H1 (cell line): ENCODE results near the gene RIMS3. TPM values are rescaled to one million over a fixed set of nuclear protein-coding genes. Genes with fewer than 3 reads are reported as not detected.

Experiments used
- CTCF ChIA-PET: fragments of 300-600 bp; sonication (Branson Sonifier 250); formaldehyde crosslinking; loops from one replicate; lab custom pipeline; 2021; ENCODE audit not compliant: partially characterized antibody; lab: Charles Lee
- POLR2A ChIA-PET: fragments of 300-600 bp; sonication (Branson Sonifier 250); formaldehyde crosslinking; loops from one replicate; lab custom pipeline; 2021; ENCODE audit warnings: inconsistent platforms; ENCODE audit not compliant: partially characterized antibody; lab: Charles Lee
- DNase-seq, 2 experiments: peaks; one replicate each; pipeline versions ENCODE4 v3.0.0 to v3.0.0-alpha.2; 2010 to 2022; ENCODE audit warnings: low spot score in 2 of 2, low read depth in 1 of 2, mixed read lengths in 1 of 2
- FAIRE-seq: peaks from 2 replicates; lab custom pipeline; 2011; peaks lifted over from hg19 to GRCh38; lab: Jason Lieb, UNC
- H2AFZ ChIP-seq: 2 replicates; pipeline ENCODE4 v1.8.1; 2012; ENCODE audit warnings: low read length, inconsistent platforms
- H2AK5ac ChIP-seq: 2 replicates; pipeline ENCODE4 v1.6.1; 2013; ENCODE audit warnings: low read depth, low read length
- H2BK120ac ChIP-seq: replicated peaks from 2 replicates; pipeline ENCODE3; 2013; ENCODE audit warnings: low read depth, low read length, inconsistent platforms
- H2BK12ac ChIP-seq: 2 replicates; pipeline ENCODE4 v1.6.1; 2013; ENCODE audit warnings: low read depth, low read length
- H2BK15ac ChIP-seq: 2 replicates; pipeline ENCODE4 v1.6.1; 2013; ENCODE audit warnings: low read length
- H2BK20ac ChIP-seq: 2 replicates; pipeline ENCODE4 v1.6.1; 2013; ENCODE audit warnings: low read length
- H2BK5ac ChIP-seq: 2 replicates; pipeline ENCODE4 v1.6.1; 2013; ENCODE audit warnings: low read depth, low read length
- H3K14ac ChIP-seq: 2 replicates; pipeline ENCODE4 v1.6.1; 2013; ENCODE audit warnings: inconsistent platforms; ENCODE audit not compliant: insufficient read length
- H3K18ac ChIP-seq: 2 replicates; pipeline ENCODE4 v1.6.1; 2013; ENCODE audit warnings: low read length; ENCODE audit errors: extremely low read depth
- H3K23ac ChIP-seq: 2 replicates; pipeline ENCODE4 v1.6.1; 2013; ENCODE audit warnings: inconsistent platforms; ENCODE audit not compliant: insufficient read length
- H3K23me2 ChIP-seq: 2 replicates; pipeline ENCODE4 v1.6.1; 2013; ENCODE audit warnings: low read depth, low read length
- H3K27ac ChIP-seq: 2 replicates; pipeline ENCODE4 v1.6.1; 2011; ENCODE audit warnings: low read depth, low read length, inconsistent platforms
- H3K27me3 ChIP-seq, 4 experiments: replicated peaks in 1 of 4; 1 replicate in 1 of 4; 2 replicates in 3 of 4; pipeline versions ENCODE4 v1.6.1 to v1.8.1; 2011 to 2013; ENCODE audit warnings: low read length in 3 of 4, mild to moderate bottlenecking in 3 of 4, inconsistent platforms in 2 of 4, mixed read lengths in 2 of 4, moderate library complexity in 1 of 4; ENCODE audit not compliant: control insufficient read depth in 3 of 4, insufficient read depth in 3 of 4; ENCODE audit errors: extremely low read depth in 1 of 4
- H3K36me3 ChIP-seq, 4 experiments: 2 replicates each; pipeline versions ENCODE4 v1.6.1 to v1.8.1; 2011 to 2013; ENCODE audit warnings: mild to moderate bottlenecking in 4 of 4, low read length in 3 of 4, moderate library complexity in 2 of 4, control low read depth in 1 of 4, inconsistent platforms in 1 of 4; ENCODE audit not compliant: insufficient read depth in 4 of 4, control insufficient read depth in 2 of 4
- H3K4ac ChIP-seq: replicated peaks from 2 replicates; pipeline ENCODE3; 2013; ENCODE audit warnings: low read length, low read depth, mixed read lengths, inconsistent platforms; ENCODE audit not compliant: insufficient read length
- H3K4me1 ChIP-seq, 4 experiments: replicated peaks in 1 of 4; 1 replicate in 1 of 4; 2 replicates in 3 of 4; pipeline versions ENCODE4 v1.6.1 to v1.8.1; 2011 to 2013; ENCODE audit warnings: low read length in 3 of 4, inconsistent platforms in 2 of 4, mixed read lengths in 1 of 4; ENCODE audit not compliant: insufficient read depth in 4 of 4, control insufficient read depth in 3 of 4
- H3K4me2 ChIP-seq, 2 experiments: 2 replicates each; pipeline versions ENCODE4 v1.6.1 to v1.8.1; 2011 to 2013; ENCODE audit warnings: low read depth in 2 of 2, low read length in 2 of 2, control low read depth in 1 of 2, inconsistent platforms in 1 of 2, mild to moderate bottlenecking in 1 of 2; ENCODE audit not compliant: insufficient read depth in 1 of 2
- H3K4me3 ChIP-seq, 4 experiments: fragments of 200-600, 300-600 bp in 1 of 4; sonication (generic), shearing (Covaris generic), sonication (Bioruptor Twin) in 1 of 4; 2 replicates each; pipeline versions ENCODE4 v1.5.1 to v1.8.1; 2011 to 2016; ENCODE audit warnings: low read length in 4 of 4, low read depth in 3 of 4, control low read depth in 2 of 4, inconsistent platforms in 2 of 4, mild to moderate bottlenecking in 2 of 4, mixed read lengths in 1 of 4, moderate library complexity in 1 of 4; ENCODE audit not compliant: insufficient read depth in 2 of 4; ENCODE audit errors: extremely low read depth in 1 of 4
- H3K56ac ChIP-seq: replicated peaks from 2 replicates; pipeline ENCODE3; 2013; ENCODE audit warnings: low read depth, mild to moderate bottlenecking, mixed read lengths, low read length, inconsistent platforms; ENCODE audit not compliant: insufficient read length
- H3K79me1 ChIP-seq: 2 replicates; pipeline ENCODE4 v1.6.1; 2013; ENCODE audit warnings: low read depth, low read length, control low read depth
- H3K79me2 ChIP-seq, 2 experiments: 2 replicates each; pipeline versions ENCODE4 v1.6.1 to v1.8.1; 2012 to 2013; ENCODE audit warnings: low read length in 2 of 2, mild to moderate bottlenecking in 2 of 2, inconsistent platforms in 1 of 2; ENCODE audit not compliant: insufficient read depth in 2 of 2, control insufficient read depth in 1 of 2
- H3K9ac ChIP-seq, 4 experiments: replicated peaks in 1 of 4; 1 replicate in 1 of 4; 2 replicates in 3 of 4; pipeline versions ENCODE4 v1.6.1 to v1.8.1; 2011 to 2013; ENCODE audit warnings: low read depth in 3 of 4, low read length in 3 of 4, control low read depth in 2 of 4, mild to moderate bottlenecking in 2 of 4, moderate library complexity in 2 of 4, inconsistent platforms in 1 of 4; ENCODE audit errors: extremely low read depth in 1 of 4
- H3K9me3 ChIP-seq, 2 experiments: 2 replicates each; pipeline versions ENCODE4 v1.6.1 to v1.8.1; 2012 to 2013; ENCODE audit warnings: mild to moderate bottlenecking in 2 of 2, moderate library complexity in 2 of 2, control low read depth in 1 of 2, inconsistent platforms in 1 of 2, low read depth in 1 of 2, low read length in 1 of 2, mixed read lengths in 1 of 2; ENCODE audit not compliant: insufficient read depth in 2 of 2
- H4K20me1 ChIP-seq, 2 experiments: replicated peaks in 1 of 2; 2 replicates each; pipeline versions ENCODE3 to v1.8.1; 2011 to 2013; ENCODE audit warnings: inconsistent platforms in 2 of 2, low read length in 2 of 2, mild to moderate bottlenecking in 1 of 2; ENCODE audit not compliant: insufficient read depth in 2 of 2, control insufficient read depth in 1 of 2
- H4K5ac ChIP-seq: 2 replicates; pipeline ENCODE4 v1.6.1; 2013; ENCODE audit warnings: low read length, low read depth, mixed read lengths, inconsistent platforms; ENCODE audit not compliant: insufficient read length
- H4K8ac ChIP-seq: 2 replicates; pipeline ENCODE4 v1.8.0; 2013; ENCODE audit warnings: mild to moderate bottlenecking, moderate library complexity, low read length, inconsistent platforms; ENCODE audit not compliant: insufficient read depth; ENCODE audit errors: extremely low read depth
- H4K91ac ChIP-seq: replicated peaks from 2 replicates; pipeline ENCODE3; 2013; ENCODE audit warnings: low read length, mixed read lengths, inconsistent platforms; ENCODE audit not compliant: insufficient read length
- E2F6 ChIP-seq: IDR thresholded peaks from 2 replicates; pipeline ENCODE4 v1.6.1; 2012; ENCODE audit warnings: inconsistent platforms
- EGR1 ChIP-seq: IDR thresholded peaks from 2 replicates; pipeline ENCODE4 v1.6.1; 2011; ENCODE audit warnings: low read depth, low read length, borderline replicate concordance
- HDAC6 ChIP-seq: IDR thresholded peaks from one replicate; pipeline ENCODE4 v1.7.1; 2012; ENCODE audit warnings: low read depth, mild to moderate bottlenecking, inconsistent platforms, low read length, moderate library complexity
- JUN ChIP-seq: IDR thresholded peaks from 2 replicates; pipeline ENCODE4 v1.6.1; 2011; ENCODE audit warnings: low read depth, mild to moderate bottlenecking, improper control_type of control experiment, low read length
- KDM1A ChIP-seq: fragments of 200-600, 300-600 bp; sonication (generic); IDR thresholded peaks from 2 replicates; pipeline ENCODE4 v1.7.1; 2016; ENCODE audit warnings: mild to moderate bottlenecking, low read length, borderline replicate concordance
- RXRA ChIP-seq: IDR thresholded peaks from 2 replicates; pipeline ENCODE4 v1.6.1; 2011; ENCODE audit warnings: low read depth, mild to moderate bottlenecking, low read length, moderate library complexity; ENCODE audit not compliant: insufficient read depth
- SIRT6 ChIP-seq: IDR thresholded peaks from one replicate; pipeline ENCODE4 v1.7.1; 2012; ENCODE audit warnings: low read length, inconsistent platforms
- SUZ12 ChIP-seq: fragments of 200-600 bp; sonication (generic); IDR thresholded peaks from 2 replicates; pipeline ENCODE4 v1.6.1; 2012; ENCODE audit warnings: mild to moderate bottlenecking, inconsistent platforms, low read length, moderate library complexity, mixed read lengths
- TAF7 ChIP-seq: optimal IDR thresholded peaks from 2 replicates; pipeline ENCODE3; 2011; ENCODE audit warnings: low read depth, mild to moderate bottlenecking, inconsistent platforms, low read length, moderate library complexity, borderline replicate concordance
- ZNF274 ChIP-seq: IDR thresholded peaks from 2 replicates; pipeline ENCODE4 v1.7.0; 2012; ENCODE audit warnings: low read length, borderline replicate concordance; ENCODE audit errors: extremely low read depth
- WGBS, 2 experiments: shearing (Covaris generic) in 1 of 2; methylation state at CpG; one replicate each; pipeline versions ENCODE4 v1.1.6 to v1.1.7; 2013 to 2015; ENCODE audit warnings: low lambda C conversion rate in 2 of 2, mixed read lengths in 2 of 2, inconsistent platforms in 1 of 2, low coverage in 1 of 2, missing lambda C conversion rate in 1 of 2; ENCODE audit not compliant: insufficient replicate concordance in 2 of 2, insufficient coverage in 1 of 2, insufficient read length in 1 of 2; ENCODE audit errors: extremely low coverage in 1 of 2, missing lambda C conversion rate in 1 of 2; 5-methylcytosine and 5-hydroxymethylcytosine counted together
- polyA plus RNA-seq, 7 experiments: library from polyadenylated mRNA; depleted of rRNA in 3 of 7; stranded (reverse) in 5 of 7; unstranded in 2 of 7; fragments of >200 nt in 5 of 7; fragments of 200-250 nt in 2 of 7; gene quantifications; 1 replicate in 5 of 7; 2 replicates in 1 of 7; 4 replicates in 1 of 7; pipeline versions ENCODE4 v1.2.1 to v1.2.3, GENCODE V29; 2011 to 2013; ENCODE audit warnings: missing spikeins in 2 of 7, mixed read lengths in 2 of 7
- total RNA-seq: library from RNA; stranded (reverse); fragmentation: NEBNext Ultra II Directional; extraction: Animal tissue kit (Norgen Biotek cat#: 25700); gene quantifications from 2 replicates; pipeline ENCODE4 v1.2.1, GENCODE V29; 2021

Gene RIMS3
- total and polyA plus RNA-seq, 2 of the 8 experiments (the other 6 are each of a cell fraction or from before 2014, with no cell fraction given): 13.3 to 20.6 TPM

GRCh38 chr1:40606194-40606593 is 59.3 kb downstream of the RIMS3 start:
- Histone ChIP-seq H2BK15ac (no peak overlapping the region), H3K79me1 (no peaks in the 10 kb centered on the region), H3K27me3 (no peaks in the 10 kb centered on the region), H3K9me3 (0 out of 4 replicates have a peak, but pooled peaks cover 0 to 2% of the 10 kb centered on the region in 2 experiments), H4K91ac (no peak overlapping the region), H3K4me3 (no peak overlapping the region), H2AFZ (no peak overlapping the region), H3K36me3 (no peaks in the 10 kb centered on the region), H2BK12ac (no peak overlapping the region), H3K18ac (no peak overlapping the region), H4K5ac (no peak overlapping the region), H3K56ac (no peak overlapping the region), H3K23ac (no peak overlapping the region), H2BK20ac (no peak overlapping the region), H4K8ac (no peak overlapping the region), H3K23me2 (no peaks in the 10 kb centered on the region), H3K4me2 (no peak overlapping the region)
- POLR2A ChIA-PET: no interaction called here
- DNase-seq (no peak), FAIRE-seq (no peak)
- 69% methylated on average over 3 of the region's 3 CpGs; no CpG with 5 or more reads in 1 of the 2 experiments for whole genome bisulfite sequencing, 2 experiments
- CTCF ChIA-PET: interaction anchor here (0.7 to 1.1 kb wide), 3 partner anchors 10 to 61 kb away, joined by 3 read pairs; no protein-coding TSS in a partner anchor
- TF ChIP-seq EGR1 (no peak), TAF7 (no peak), SIRT6 (no peak), SUZ12 (no peak), JUN (no peak), ZNF274 (no peak), RXRA (no peak), KDM1A (no peak), HDAC6 (no peak), E2F6 (no peak)
- TF ChIP-seq, all 59 proteins: peak for 0
- Histone ChIP-seq H2BK120ac (no peak overlapping the region), H2BK5ac (no peak overlapping the region), H3K4me1 (no peaks in the 10 kb centered on the region), H3K27ac (no peak overlapping the region), H3K79me2 (no peaks in the 10 kb centered on the region), H2AK5ac (no peak overlapping the region), H3K14ac (no peak overlapping the region), H3K9ac (no peak overlapping the region), H3K4ac (no peak overlapping the region), H4K20me1 (no peaks in the 10 kb centered on the region)
